Panc1 (cell line): ENCODE results near the gene COA7.

ENCODE experiments used
- CTCF ChIP-seq: fragments of 450-650 bp; IDR thresholded peaks from 2 replicates; pipeline ENCODE4 v1.5.1; 2017; ENCODE audit warnings: mild to moderate bottlenecking
- POLR2AphosphoS5 ChIP-seq: IDR thresholded peaks from 2 replicates; pipeline ENCODE4 v1.6.1; 2012; ENCODE audit warnings: mild to moderate bottlenecking, low read depth, low read length, moderate library complexity
- REST ChIP-seq, 2 experiments: IDR thresholded peaks; 2 replicates each; pipeline ENCODE4 v1.6.1; 2011 to 2012; ENCODE audit warnings: low read depth in 2 of 2, control low read depth in 1 of 2, low read length in 1 of 2, mild to moderate bottlenecking in 1 of 2, moderate library complexity in 1 of 2; ENCODE audit not compliant: insufficient read depth in 1 of 2
- SIN3A ChIP-seq: IDR thresholded peaks from 2 replicates; pipeline ENCODE4 v1.6.1; 2012; ENCODE audit warnings: low read depth, mild to moderate bottlenecking, low read length, moderate library complexity, borderline replicate concordance; ENCODE audit not compliant: insufficient read depth
- TCF7L2 ChIP-seq: IDR thresholded peaks from 2 replicates; pipeline ENCODE4 v1.6.1; 2011; ENCODE audit warnings: mild to moderate bottlenecking, low read depth, low read length, inconsistent platforms

GRCh38 chr1:52667290-52667689, 30.9 kb downstream of the COA7 start:
- no peak for TF ChIP-seq SIN3A
- no peak for TF ChIP-seq CTCF
- no peak for TF ChIP-seq POLR2AphosphoS5
- TF ChIP-seq TCF7L2: no peak
- TF ChIP-seq REST (IDR thresholded peaks at IDR 0.05; ENCODE audit: insufficient read depth in 1 of 2, low read depth in 2 of 2, low read length in 1 of 2): no peak
